Activated CD4-positive, alpha-beta memory T cell treated with anti-CD3 and anti-CD28 coated beads for 36 hours (primary cell): ENCODE measurements around the gene TOE1. TPM values are rescaled to one million over a fixed set of nuclear protein-coding genes. Genes with fewer than 3 reads are reported as not detected.
"Not testable (repeated sequence)": the region's sequence is repeated elsewhere in the genome, so short reads cannot be mapped to it uniquely, and the experiment has no call there.

ENCODE experiments used
- CTCF ChIA-PET: fragments of 350-600 bp; sonication (Branson Sonifier 250); formaldehyde crosslinking; loops from one replicate; lab custom pipeline; 2021; ENCODE audit warnings: antibody characterized with exemption, inconsistent platforms; lab: Charles Lee
- POLR2A ChIA-PET: fragments of 350-600 bp; sonication (Branson Sonifier 250); formaldehyde crosslinking; loops from one replicate; lab custom pipeline; 2021; ENCODE audit warnings: antibody characterized with exemption; lab: Charles Lee
- DNase-seq: peaks from one replicate; pipeline ENCODE4 v3.0.0-alpha.2; 2020
- H3K27ac Mint-ChIP-seq: one replicate; pipeline ENCODE4 v1.8.0; 2021; ENCODE audit warnings: mixed read lengths
- H3K27me3 Mint-ChIP-seq: one replicate; pipeline ENCODE4 v1.8.0; 2021; ENCODE audit warnings: mixed read lengths
- H3K36me3 Mint-ChIP-seq: one replicate; pipeline ENCODE4 v1.8.0; 2021; ENCODE audit warnings: mixed read lengths
- H3K4me1 Mint-ChIP-seq: one replicate; pipeline ENCODE4 v1.8.0; 2021; ENCODE audit warnings: low read depth, mixed read lengths
- H3K4me3 Mint-ChIP-seq: one replicate; pipeline ENCODE4 v1.8.0; 2021; ENCODE audit warnings: mild to moderate bottlenecking, mixed read lengths
- H3K9me3 Mint-ChIP-seq: one replicate; pipeline ENCODE4 v1.8.0; 2021; ENCODE audit warnings: mixed read lengths
- intact Hi-C: fragments of 100-400 bp; cut with micrococcal nuclease; formaldehyde crosslinking; loops from one replicate; pipeline ENCODE4 v1.15.1; 2023
- total RNA-seq, 2 experiments: library from RNA; stranded (reverse); gene quantifications; one replicate each; pipeline ENCODE4 v1.2.3, GENCODE V29; 2021

TOE1 gene
- total RNA-seq, 2 experiments from 2014 or later: 22.8 to 23.1 TPM

DNA sequence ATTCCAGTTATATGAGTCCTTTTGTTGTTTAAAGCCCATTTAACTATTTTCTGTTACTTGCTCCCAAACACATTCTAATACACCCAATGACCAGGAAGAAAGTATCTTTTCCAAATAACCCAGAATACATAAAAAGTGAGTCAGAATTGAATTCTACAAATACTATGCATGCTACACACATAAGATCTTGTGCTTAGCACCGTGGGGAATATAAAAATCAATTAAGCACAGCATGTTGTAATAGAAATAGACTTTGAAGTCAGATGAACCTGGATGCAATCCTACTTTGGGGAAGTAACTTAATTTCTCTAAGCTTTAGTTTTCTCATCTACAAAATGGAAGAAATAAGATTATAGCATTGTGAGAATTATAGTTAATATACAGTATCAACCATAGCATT is 40.8 kb downstream of the TOE1 start:
- no peak for DNase-seq
- Mint-ChIP-seq H3K9me3 (no peaks in the 10 kb centered on the region), H3K27me3 (no peaks in the 10 kb centered on the region), H3K4me3 (no peak overlapping the region), H3K27ac (no peak overlapping the region), H3K36me3 (no peaks in the 10 kb centered on the region), H3K4me1 (no peaks in the 10 kb centered on the region)
- CTCF ChIA-PET: no interaction called here
- POLR2A ChIA-PET: no interaction called here
- intact Hi-C loops: no loop called here

DNA sequence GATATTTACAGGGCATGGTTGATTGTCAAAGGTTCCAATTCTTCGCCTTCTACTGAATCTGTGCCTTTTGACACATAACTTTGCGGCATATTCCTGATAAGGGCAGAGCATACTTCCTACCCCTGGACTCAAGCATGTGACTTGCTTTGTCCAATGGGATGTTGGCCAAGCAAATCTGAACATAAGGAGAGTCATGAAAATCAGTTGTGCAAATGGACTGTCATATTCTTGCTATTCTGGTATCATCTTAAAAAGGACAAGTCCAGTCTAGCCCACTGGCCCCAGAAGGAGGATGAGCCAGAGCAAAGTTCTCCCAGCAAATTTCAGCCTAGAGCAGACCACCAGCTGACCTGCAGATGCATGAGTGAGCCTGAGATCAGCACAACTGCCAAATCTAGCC is 41.3 kb downstream of the TOE1 start:
- H3K27me3 Mint-ChIP-seq: no peaks in the 10 kb centered on the region
- intact Hi-C loops: no loop called here

DNA sequence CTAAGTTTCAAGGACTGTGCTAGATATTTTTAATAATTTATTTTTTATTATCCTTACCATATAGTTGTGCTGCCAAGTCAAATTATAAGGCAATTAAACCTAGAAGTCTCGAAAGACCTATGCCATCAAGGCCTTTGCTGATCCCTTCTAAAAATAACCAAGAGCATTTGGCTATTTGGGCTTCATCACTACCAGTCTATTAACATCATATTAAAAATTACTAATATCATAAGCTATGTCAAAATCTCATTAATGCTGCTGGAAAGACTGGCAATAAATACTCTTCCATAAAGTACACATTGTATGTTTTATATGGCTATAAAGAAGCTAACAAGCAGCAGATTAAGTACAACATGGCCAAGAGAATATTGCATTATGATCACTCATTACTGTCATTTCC is 43.2 kb downstream of the TOE1 start:
- intact Hi-C loops: no loop called here
- no peaks in the 10 kb centered on the region for H3K27me3 Mint-ChIP-seq
- POLR2A ChIA-PET: no interaction called here
- CTCF ChIA-PET: no interaction called here
- H3K4me1 Mint-ChIP-seq: no peaks in the 10 kb centered on the region
- no peaks in the 10 kb centered on the region for H3K36me3 Mint-ChIP-seq
- DNase-seq: no peak
- no peak overlapping the region for H3K27ac Mint-ChIP-seq
- no peaks in the 10 kb centered on the region for H3K9me3 Mint-ChIP-seq
- no peak overlapping the region for H3K4me3 Mint-ChIP-seq

More for the DNA sequence above, 41.3 kb downstream of the TOE1 start:
- H3K4me3 Mint-ChIP-seq: no peak overlapping the region
- no peak for DNase-seq
- no peak overlapping the region for H3K27ac Mint-ChIP-seq
- H3K9me3 Mint-ChIP-seq: no peaks in the 10 kb centered on the region
- no peaks in the 10 kb centered on the region for H3K4me1 Mint-ChIP-seq
- POLR2A ChIA-PET: no interaction called here
- no peaks in the 10 kb centered on the region for H3K36me3 Mint-ChIP-seq
- CTCF ChIA-PET: no interaction called here

DNA sequence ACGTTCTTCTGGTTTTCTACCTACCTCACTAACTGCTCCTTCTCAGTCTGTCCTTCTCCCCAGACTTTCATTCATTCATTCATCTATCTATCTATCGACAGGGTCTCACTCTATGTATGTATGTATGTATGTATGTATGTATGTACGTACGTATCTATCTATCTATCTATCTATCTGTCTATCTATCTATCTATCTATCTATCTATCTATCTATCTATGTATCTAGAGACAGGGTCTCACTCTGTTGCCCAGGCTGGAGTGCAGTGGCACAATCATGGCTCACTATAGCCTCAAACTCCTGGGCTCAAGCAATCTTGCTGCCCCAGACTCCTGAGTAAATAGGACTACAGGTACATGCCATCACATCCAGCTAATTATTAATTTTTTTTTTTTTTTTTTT is 44.2 kb downstream of the TOE1 start:
- H3K4me3 Mint-ChIP-seq, DNase-seq, H3K36me3 Mint-ChIP-seq, intact Hi-C loops, H3K27me3 Mint-ChIP-seq, H3K9me3 Mint-ChIP-seq, CTCF ChIA-PET, H3K4me1 Mint-ChIP-seq, H3K27ac Mint-ChIP-seq: not testable (repeated sequence)
- POLR2A ChIA-PET: interaction anchor here (0.6 kb wide), 1 partner anchor 19 kb away, joined by 3 read pairs; no protein-coding TSS in a partner anchor

DNA sequence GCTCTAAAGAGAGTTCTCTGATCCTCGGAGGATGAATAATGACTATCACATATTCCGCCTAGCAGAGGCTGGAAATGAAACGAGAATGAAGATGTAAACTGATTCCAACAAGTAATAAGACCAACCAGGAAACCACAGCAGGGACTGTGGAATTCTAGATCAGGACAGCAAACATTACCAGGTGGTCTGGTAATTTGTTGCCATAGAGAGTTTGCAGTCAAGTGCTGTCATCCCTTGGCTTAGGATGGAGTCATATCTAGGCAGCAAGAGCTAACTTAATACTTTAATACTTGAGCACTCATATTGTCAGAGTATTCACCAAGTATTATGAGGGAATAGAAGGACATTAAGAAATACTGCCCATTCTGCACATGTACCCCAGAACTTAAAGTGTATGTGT is 45.3 kb downstream of the TOE1 start:
- Mint-ChIP-seq H3K27ac (no peak overlapping the region), H3K36me3 (no peaks in the 10 kb centered on the region), H3K9me3 (no peaks in the 10 kb centered on the region), H3K4me1 (no peaks in the 10 kb centered on the region), H3K4me3 (no peak overlapping the region), H3K27me3 (no peaks in the 10 kb centered on the region)
- CTCF ChIA-PET: interaction anchor here (0.6 kb wide), 1 partner anchor 108 kb away, joined by 3 read pairs; no protein-coding TSS in a partner anchor
- no peak for DNase-seq
- intact Hi-C loops: no loop called here
- POLR2A ChIA-PET: no interaction called here

DNA sequence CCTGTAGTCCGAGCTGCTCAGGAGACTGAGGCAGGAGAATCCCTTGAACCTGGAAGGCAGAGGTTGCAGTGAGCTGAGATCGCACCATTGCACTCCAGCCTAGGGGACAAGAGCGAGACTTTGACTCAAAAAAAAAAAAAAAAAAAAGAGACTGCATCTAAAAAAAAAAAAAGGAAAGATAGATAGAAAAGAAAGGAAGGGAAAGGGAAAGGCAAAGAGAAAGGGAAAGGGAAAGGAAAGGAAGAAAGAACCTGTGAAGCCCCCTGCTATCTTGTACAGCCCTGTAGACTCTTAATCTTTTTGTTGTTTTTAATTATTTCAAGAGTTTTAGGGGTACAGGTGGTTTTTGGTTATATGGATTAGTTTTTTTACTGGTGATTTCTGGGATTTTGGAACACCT is 46.2 kb downstream of the TOE1 start:
- no peaks in the 10 kb centered on the region for H3K27me3 Mint-ChIP-seq
- no peaks in the 10 kb centered on the region for H3K9me3 Mint-ChIP-seq
- DNase-seq: no peak
- CTCF ChIA-PET: interaction anchor here (0.6 to 1.1 kb wide), 2 partner anchors 10 to 308 kb away, joined by 3 read pairs; no protein-coding TSS in a partner anchor
- no peak overlapping the region for H3K27ac Mint-ChIP-seq
- POLR2A ChIA-PET: no interaction called here
- H3K4me3 Mint-ChIP-seq: no peak overlapping the region
- H3K4me1 Mint-ChIP-seq: no peaks in the 10 kb centered on the region
- intact Hi-C loops: no loop called here
- H3K36me3 Mint-ChIP-seq: no peaks in the 10 kb centered on the region

Other genes with a start within 250 kb of the TOE1 start
- gene ZSWIM5, start 133.6 kb upstream of the TOE1 start, total RNA-seq: under 1 TPM; 0.51 to 0.59 TPM
- gene HPDL, start 13.3 kb upstream of the TOE1 start, total RNA-seq: 10 to 100 TPM; 12.7 to 14.3 TPM
- gene MUTYH, start 270 bp downstream of the TOE1 start, total RNA-seq: 10 to 100 TPM; 49.2 to 51.8 TPM
- gene TESK2, start 151.0 kb downstream of the TOE1 start, total RNA-seq: 1 to 10 TPM; 4.6 to 6.0 TPM
- gene CCDC163, start 159.9 kb downstream of the TOE1 start, total RNA-seq: 1 to 10 TPM; 5.1 to 5.7 TPM
- gene MMACHC, start 160.1 kb downstream of the TOE1 start, total RNA-seq: 1 to 10 TPM; 6.0 to 6.2 TPM
- 100 to 1,000 TPM; 479 to 481 TPM for gene PRDX1, start 181.7 kb downstream of the TOE1 start, total RNA-seq
- gene AKR1A1, start 210.7 kb downstream of the TOE1 start, total RNA-seq: 100 to 1,000 TPM; 184 TPM
- 100 to 1,000 TPM; 233 to 235 TPM for gene NASP, start 243.9 kb downstream of the TOE1 start, total RNA-seq